ENCODE data around the gene BCO1. TPM values are rescaled to one million over a fixed set of nuclear protein-coding genes. Genes with fewer than 3 reads are reported as not detected.

The BCO1 gene
- total RNA-seq, 2 donors from 2014 or later = 0.42 to 0.62 TPM

DNA sequence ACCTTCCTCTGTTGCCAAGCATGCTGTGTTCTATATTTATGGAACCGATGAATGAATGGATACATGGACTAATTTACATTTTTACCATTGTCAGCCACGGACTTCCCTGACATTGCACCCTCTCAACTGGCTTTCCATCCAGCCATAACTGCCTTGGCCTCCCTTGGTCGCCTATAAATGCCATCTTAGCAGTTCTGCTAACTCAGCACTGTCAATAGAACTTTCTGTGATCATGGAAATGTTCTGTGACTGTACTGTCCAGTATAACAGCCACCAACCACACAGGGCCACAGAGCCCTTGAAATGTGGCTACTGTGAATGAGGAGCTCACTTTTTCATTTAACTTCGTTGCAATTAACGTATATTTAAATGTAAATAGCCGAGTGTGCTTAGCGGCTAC is 8.7 kb upstream of the BCO1 start:
- no peak for DNase-seq
- TF ChIP-seq CTCF (conservative IDR thresholded peaks at IDR 0.05) = no peak
- H3K27ac ChIP-seq (ENCODE audit: low read depth, low read length) = no peak overlapping the region
- no peaks in the 10 kb centered on the region for H3K36me3 ChIP-seq (ENCODE audit: control insufficient read depth, insufficient read depth, low read length)
- H3K4me3 Mint-ChIP-seq = no peak overlapping the region
- H3K4me1 Mint-ChIP-seq = peaks cover 11% of the 10 kb centered on the region
- 84 to 89% methylated on average over 6 to 7 of the region's 7 CpGs for WGBS, 2 experiments (ENCODE audit: insufficient coverage in 1 of 2, insufficient read length in 1 of 2)
- peaks cover 9% of the 10 kb centered on the region for H3K27me3 ChIP-seq (ENCODE audit: control insufficient read depth, insufficient read depth, low read length, poor library complexity, severe bottlenecking)
- H3K4me3 ChIP-seq (ENCODE audit: low read length) = no peak overlapping the region
- no peaks in the 10 kb centered on the region for H3K4me1 ChIP-seq (ENCODE audit: control insufficient read depth, insufficient read depth, low read length)
- no peaks in the 10 kb centered on the region for H3K36me3 Mint-ChIP-seq (ENCODE audit: low read depth)
- no peak overlapping the region for H3K9ac ChIP-seq (ENCODE audit: extremely low read depth, low read length, poor library complexity, severe bottlenecking)
- H3K9me3 Mint-ChIP-seq = no peaks in the 10 kb centered on the region
- peaks cover 8% of the 10 kb centered on the region for H3K27me3 Mint-ChIP-seq (ENCODE audit: insufficient read depth)
- no peak overlapping the region for H3K27ac Mint-ChIP-seq
- no peaks in the 10 kb centered on the region for H3K9me3 ChIP-seq (ENCODE audit: control insufficient read depth, low read length)

- H3K36me3 Mint-ChIP-seq (ENCODE audit: low read depth) = no peaks in the 10 kb centered on the region
- Histone ChIP-seq H3K36me3 (ENCODE audit: control insufficient read depth, insufficient read depth, low read length) (no peaks in the 10 kb centered on the region), H3K9me3 (ENCODE audit: control insufficient read depth, low read length) (no peaks in the 10 kb centered on the region), H3K27ac (ENCODE audit: low read depth, low read length) (no peak overlapping the region), H3K27me3 (ENCODE audit: control insufficient read depth, insufficient read depth, low read length, poor library complexity, severe bottlenecking) (peaks cover 9% of the 10 kb centered on the region), H3K4me3 (ENCODE audit: low read length) (no peak overlapping the region), H3K4me1 (ENCODE audit: control insufficient read depth, insufficient read depth, low read length) (no peaks in the 10 kb centered on the region), H3K9ac (ENCODE audit: extremely low read depth, low read length, poor library complexity, severe bottlenecking) (no peak overlapping the region)
- H3K27ac Mint-ChIP-seq = no peak overlapping the region
- H3K27me3 Mint-ChIP-seq (ENCODE audit: insufficient read depth) = peaks cover 8% of the 10 kb centered on the region
- no peaks in the 10 kb centered on the region for H3K9me3 Mint-ChIP-seq
- H3K4me1 Mint-ChIP-seq = peaks cover 6% of the 10 kb centered on the region
- WGBS, 2 experiments (ENCODE audit: insufficient coverage in 1 of 2, insufficient read length in 1 of 2) = 91 to 93% methylated on average over 3 to 5 of the region's 5 CpGs
- no peak overlapping the region for H3K4me3 Mint-ChIP-seq
- no peak for TF ChIP-seq CTCF (conservative IDR thresholded peaks at IDR 0.05)
- no peak for DNase-seq
Observed at GRCh38 chr16:81231014-81231413, 7.5 kb upstream of the BCO1 start.

- peaks cover 12% of the 10 kb centered on the region for H3K4me1 Mint-ChIP-seq
- Histone ChIP-seq H3K9me3 (ENCODE audit: control insufficient read depth, low read length) (no peaks in the 10 kb centered on the region), H3K27me3 (ENCODE audit: control insufficient read depth, insufficient read depth, low read length, poor library complexity, severe bottlenecking) (peaks cover 18% of the 10 kb centered on the region), H3K4me3 (ENCODE audit: low read length) (no peak overlapping the region), H3K9ac (ENCODE audit: extremely low read depth, low read length, poor library complexity, severe bottlenecking) (no peak overlapping the region), H3K27ac (ENCODE audit: low read depth, low read length) (no peak overlapping the region), H3K36me3 (ENCODE audit: control insufficient read depth, insufficient read depth, low read length) (no peaks in the 10 kb centered on the region), H3K4me1 (ENCODE audit: control insufficient read depth, insufficient read depth, low read length) (no peaks in the 10 kb centered on the region)
- TF ChIP-seq CTCF (conservative IDR thresholded peaks at IDR 0.05) = no peak
- H3K9me3 Mint-ChIP-seq = no peaks in the 10 kb centered on the region
- H3K27me3 Mint-ChIP-seq (ENCODE audit: insufficient read depth) = peaks cover 8% of the 10 kb centered on the region
- H3K27ac Mint-ChIP-seq = no peak overlapping the region
- H3K4me3 Mint-ChIP-seq = no peak overlapping the region
- no peaks in the 10 kb centered on the region for H3K36me3 Mint-ChIP-seq (ENCODE audit: low read depth)
- DNase-seq = no peak
- 95 to 99% methylated on average over 6 to 8 of the region's 8 CpGs for WGBS, 2 experiments (ENCODE audit: insufficient coverage in 1 of 2, insufficient read length in 1 of 2)
Observed at GRCh38 chr16:81232740-81233367, 5.6 kb upstream of the BCO1 start.

Data from endodermal cell (in vitro differentiated cells).